Measurements from ENCODE around the gene SNX27. TPM values are rescaled to one million over a fixed set of nuclear protein-coding genes. Genes with fewer than 3 reads are reported as not detected.
A peak's percentile ranks its signal among the peaks of the same experiment; 100 is the strongest.
"Not testable (repeated sequence)": the region's sequence is repeated elsewhere in the genome, so short reads cannot be mapped to it uniquely, and the experiment has no call there.

SNX27 gene
- total RNA-seq, 2 experiments from 2014 or later, result 24.8 to 26.6 TPM

DNA sequence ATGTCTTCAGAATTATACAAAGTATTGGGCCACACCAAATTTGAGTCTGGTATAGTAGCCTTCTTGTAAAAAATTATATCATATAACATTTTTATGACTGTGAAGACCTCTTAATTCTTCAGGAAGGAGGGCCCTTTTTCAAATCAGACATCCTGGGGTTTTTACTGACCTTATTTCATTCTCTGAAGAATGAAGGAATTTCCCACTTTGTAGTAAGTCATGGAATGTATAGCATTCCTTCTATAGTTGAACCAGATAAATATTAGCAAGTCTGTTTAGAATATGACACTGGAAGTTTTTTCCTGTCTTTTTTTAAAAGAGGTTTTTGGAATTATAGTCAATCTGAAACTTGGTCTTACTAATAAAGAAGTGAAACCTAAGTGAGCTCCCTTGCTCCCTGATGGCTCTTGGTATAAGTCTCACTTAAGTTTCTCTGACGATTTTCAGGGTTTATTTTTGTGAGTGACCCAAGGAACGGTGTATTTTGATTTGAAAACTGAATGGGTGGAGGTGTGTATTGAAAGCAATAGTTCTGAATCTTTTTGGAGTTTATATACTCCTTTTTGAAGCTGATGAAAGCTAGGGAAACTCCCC lies 23.7 kb downstream of the SNX27 start:
- Mint-ChIP-seq H3K4me1 (peaks cover 3% of the 10 kb centered on the region), H3K27me3 (no peaks in the 10 kb centered on the region), H3K4me3 (no peak overlapping the region), H3K9me3 (no peaks in the 10 kb centered on the region), H3K36me3 (peaks cover 9% of the 10 kb centered on the region), H3K27ac (no peak overlapping the region)
- ATAC-seq (ENCODE audit: low read depth) (no peak), DNase-seq (no peak)
- POLR2A ChIA-PET, result no interaction called here

DNA sequence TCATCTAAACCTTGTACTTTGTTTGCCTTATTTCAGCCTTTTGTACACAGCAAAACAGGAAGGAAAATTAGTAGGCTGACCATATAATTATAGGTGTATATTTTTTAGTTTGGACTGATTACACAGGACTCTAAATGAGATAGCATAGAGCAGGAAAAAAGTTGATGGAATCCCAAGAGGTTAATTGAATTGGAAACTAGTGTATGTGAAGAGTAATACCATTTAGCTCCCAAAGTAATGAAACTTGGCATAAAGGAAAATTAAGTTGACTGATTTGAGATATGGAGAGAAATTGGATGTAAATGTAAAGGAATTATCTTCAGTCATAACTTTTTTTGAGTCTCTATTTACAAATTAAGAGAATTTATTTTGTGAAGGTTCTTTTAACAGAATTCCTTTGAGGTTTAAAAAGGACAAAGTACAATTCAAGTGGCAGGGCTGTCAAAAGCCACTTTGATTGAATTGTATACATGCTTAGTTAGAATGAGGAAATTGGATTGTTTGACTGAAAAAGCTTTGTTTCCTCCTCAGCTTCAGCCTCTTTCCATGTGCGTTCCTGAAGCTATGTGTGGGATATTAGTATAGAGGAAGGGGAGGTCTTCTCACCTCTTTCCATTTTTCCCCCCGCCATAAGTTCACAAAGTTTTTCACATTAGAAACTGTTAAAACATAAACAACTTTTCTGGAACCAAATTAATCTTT lies 26.4 kb downstream of the SNX27 start:
- Mint-ChIP-seq H3K27me3 (no peaks in the 10 kb centered on the region), H3K27ac (no peak overlapping the region), H3K9me3 (no peaks in the 10 kb centered on the region), H3K4me1 (peaks cover 3% of the 10 kb centered on the region), H3K36me3 (peaks cover 12% of the 10 kb centered on the region), H3K4me3 (no peak overlapping the region)
- DNase-seq (no peak), ATAC-seq (ENCODE audit: low read depth) (no peak)
- POLR2A ChIA-PET, result no interaction called here

DNA sequence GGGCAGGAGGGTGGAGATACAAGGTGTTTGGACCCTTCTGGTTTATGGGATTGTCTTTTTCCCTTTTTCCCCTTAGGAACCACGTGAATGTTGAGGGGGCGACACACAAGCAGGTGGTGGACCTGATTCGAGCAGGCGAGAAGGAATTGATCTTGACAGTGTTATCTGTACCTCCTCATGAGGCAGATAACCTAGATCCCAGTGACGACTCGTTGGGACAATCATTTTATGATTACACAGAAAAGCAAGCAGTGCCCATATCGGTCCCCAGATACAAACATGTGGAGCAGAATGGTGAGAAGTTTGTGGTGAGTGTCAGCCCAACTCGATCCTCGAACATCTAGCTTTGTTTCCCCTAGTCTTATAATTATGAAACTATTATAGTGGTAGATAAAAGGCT lies 27.0 kb downstream of the SNX27 start:
- Mint-ChIP-seq H3K36me3 (peaks cover 12% of the 10 kb centered on the region), H3K9me3 (no peaks in the 10 kb centered on the region), H3K4me3 (no peak overlapping the region), H3K4me1 (peaks cover 3% of the 10 kb centered on the region), H3K27me3 (no peaks in the 10 kb centered on the region), H3K27ac (no peak overlapping the region)
- DNase-seq, result no peak
- ATAC-seq (ENCODE audit: low read depth), result no peak
- POLR2A ChIA-PET, result no interaction called here

DNA sequence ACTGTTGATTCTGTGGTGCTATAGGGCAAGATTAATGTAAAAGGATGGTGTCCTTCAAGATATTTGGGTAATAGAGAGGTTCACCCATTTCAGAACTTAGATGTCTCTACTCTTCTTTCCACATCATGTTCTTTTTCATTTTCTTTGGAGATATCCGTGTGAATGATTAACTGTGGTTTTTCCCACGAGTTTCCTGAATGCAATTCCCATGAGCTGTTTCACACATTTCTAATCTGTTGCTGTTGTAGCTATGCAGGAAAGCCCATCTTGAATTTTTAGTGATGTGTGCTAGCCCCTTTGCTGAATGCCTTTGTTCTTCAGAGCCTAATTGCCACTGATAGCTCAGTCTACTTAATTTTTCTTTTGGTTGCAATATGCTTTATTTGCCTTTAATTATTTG lies 27.6 kb downstream of the SNX27 start:
- POLR2A ChIA-PET, result no interaction called here
- no peak for DNase-seq

DNA sequence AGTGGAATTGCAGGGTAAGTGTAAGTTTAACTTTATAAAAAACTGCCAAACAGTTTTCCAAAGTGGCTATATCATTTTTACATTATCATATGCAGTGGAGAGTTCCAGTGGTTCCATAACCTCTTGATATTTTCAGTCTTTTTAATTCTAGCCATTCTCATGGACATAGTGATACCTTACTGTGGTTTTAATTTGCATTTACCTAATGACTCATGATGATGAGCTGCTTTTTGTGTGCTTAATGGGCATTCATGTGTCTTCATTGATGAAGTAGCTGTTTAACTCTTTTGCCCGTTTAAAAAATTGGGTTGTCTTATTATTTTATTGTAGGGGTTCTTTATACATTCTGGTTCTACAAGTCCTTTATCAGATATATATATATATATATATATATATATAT lies 29.4 kb downstream of the SNX27 start:
- Mint-ChIP-seq H3K27ac (no peak overlapping the region), H3K4me3 (no peak overlapping the region), H3K36me3 (peaks cover 19% of the 10 kb centered on the region), H3K4me1 (peaks cover 7% of the 10 kb centered on the region), H3K27me3 (no peaks in the 10 kb centered on the region), H3K9me3 (peaks cover 3% of the 10 kb centered on the region)
- POLR2A ChIA-PET, result no interaction called here
- ATAC-seq (ENCODE audit: low read depth) (no peak), DNase-seq (no peak)

More for the DNA sequence above, 27.6 kb downstream of the SNX27 start:
- H3K4me1 Mint-ChIP-seq, result peaks cover 3% of the 10 kb centered on the region
- no peak overlapping the region for H3K27ac Mint-ChIP-seq
- H3K36me3 Mint-ChIP-seq, result peaks cover 12% of the 10 kb centered on the region
- no peaks in the 10 kb centered on the region for H3K27me3 Mint-ChIP-seq
- H3K9me3 Mint-ChIP-seq, result no peaks in the 10 kb centered on the region
- H3K4me3 Mint-ChIP-seq, result no peak overlapping the region
- no peak for ATAC-seq (ENCODE audit: low read depth)

DNA sequence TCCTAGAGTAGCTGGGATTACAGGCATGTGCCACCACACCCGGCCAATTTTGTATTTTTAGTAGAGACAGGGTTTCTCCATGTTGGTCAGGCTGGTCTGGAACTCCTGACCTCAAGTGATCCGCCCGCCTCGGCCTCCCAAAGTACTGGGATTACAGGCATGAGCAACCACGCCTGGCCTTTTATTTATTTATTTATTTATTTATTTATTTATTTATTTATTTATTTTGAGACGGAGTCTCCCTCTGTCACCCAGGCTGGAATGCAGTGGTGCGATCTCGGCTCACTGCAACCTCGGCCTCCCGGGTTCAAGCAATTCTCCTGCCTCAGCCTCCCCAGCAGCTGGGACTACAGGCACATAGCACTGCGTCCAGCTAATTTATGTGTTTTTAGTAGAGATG lies 31.2 kb downstream of the SNX27 start:
- H3K36me3 Mint-ChIP-seq, result peaks cover 22% of the 10 kb centered on the region
- H3K4me3 Mint-ChIP-seq; H3K27me3 Mint-ChIP-seq; H3K27ac Mint-ChIP-seq; H3K4me1 Mint-ChIP-seq; POLR2A ChIA-PET; DNase-seq; ATAC-seq (ENCODE audit: low read depth); H3K9me3 Mint-ChIP-seq: not testable (repeated sequence)

DNA sequence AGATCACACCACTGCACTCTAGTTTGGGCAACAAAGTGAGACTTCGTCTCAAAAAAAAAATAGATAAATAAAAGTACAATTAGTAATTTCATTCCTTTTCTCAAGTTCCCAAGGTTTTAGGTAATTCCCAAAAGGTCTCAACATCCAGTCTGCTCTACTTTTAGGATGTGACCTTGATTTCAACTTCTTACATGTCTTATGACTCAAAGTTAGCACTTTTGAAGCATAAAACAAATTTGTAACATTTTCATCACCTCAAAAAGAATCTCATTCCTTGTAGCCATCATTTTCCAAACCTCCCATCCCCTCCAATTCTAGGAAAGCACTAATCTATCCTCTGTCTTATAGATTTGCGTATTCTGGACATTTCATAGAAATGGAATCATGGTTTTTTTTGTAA lies 32.2 kb downstream of the SNX27 start:
- H3K27me3 Mint-ChIP-seq, result no peaks in the 10 kb centered on the region
- H3K36me3 Mint-ChIP-seq, result peaks cover 26% of the 10 kb centered on the region
- peaks cover 7% of the 10 kb centered on the region for H3K4me1 Mint-ChIP-seq
- H3K27ac Mint-ChIP-seq, result no peak overlapping the region
- POLR2A ChIA-PET, result no interaction called here
- no peak overlapping the region for H3K4me3 Mint-ChIP-seq
- H3K9me3 Mint-ChIP-seq, result peaks cover 3% of the 10 kb centered on the region
- ATAC-seq (ENCODE audit: low read depth) (no peak), DNase-seq (no peak)

DNA sequence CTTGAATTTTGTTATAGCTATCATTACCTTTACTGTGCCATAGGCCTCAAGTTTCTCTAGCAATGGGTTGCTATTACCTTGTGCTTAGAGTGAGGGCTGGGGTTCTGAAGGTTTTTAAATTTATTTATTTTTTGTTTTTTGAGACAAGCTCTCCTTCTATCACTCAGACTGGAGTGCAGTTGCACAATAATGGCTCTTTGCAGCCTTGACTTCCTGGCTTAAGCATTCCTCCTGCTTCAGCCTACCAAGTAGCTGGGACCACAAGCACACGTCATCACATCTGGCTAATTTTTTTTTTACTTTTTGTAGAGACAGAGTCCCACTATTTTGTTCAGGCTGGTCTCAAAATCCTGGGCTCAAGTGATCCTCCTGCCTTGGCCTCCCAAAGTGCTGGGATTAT lies 41.5 kb downstream of the SNX27 start:
- Mint-ChIP-seq H3K27ac (no peak overlapping the region), H3K27me3 (no peaks in the 10 kb centered on the region), H3K4me3 (no peak overlapping the region), H3K4me1 (peaks cover 15% of the 10 kb centered on the region), H3K36me3 (peaks cover 17% of the 10 kb centered on the region), H3K9me3 (no peaks in the 10 kb centered on the region)
- DNase-seq (no peak), ATAC-seq (ENCODE audit: low read depth) (no peak)
- POLR2A ChIA-PET, result no interaction called here

DNA sequence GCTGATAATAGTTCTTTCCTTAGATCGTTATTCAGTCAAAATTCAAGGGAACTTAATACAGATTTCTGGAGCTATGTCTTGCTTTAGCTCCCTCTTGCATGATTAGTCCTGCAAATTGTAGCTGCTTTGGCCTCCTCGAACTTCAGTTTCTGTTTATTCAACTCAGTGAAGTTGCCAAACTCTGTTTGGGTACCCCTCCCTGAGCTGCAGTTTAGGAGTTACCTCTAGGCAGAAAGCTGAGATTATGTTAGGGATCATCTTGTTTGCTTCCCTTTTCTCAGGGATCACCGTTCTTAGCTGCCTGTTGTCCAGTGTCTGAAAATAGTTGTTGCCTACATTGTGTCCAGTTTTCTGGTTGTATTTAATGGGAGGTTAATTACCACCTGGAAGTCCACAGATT lies 43.5 kb downstream of the SNX27 start:
- Mint-ChIP-seq H3K36me3 (peaks cover 13% of the 10 kb centered on the region), H3K4me3 (no peak overlapping the region), H3K4me1 (peaks cover 15% of the 10 kb centered on the region), H3K27ac (no peak overlapping the region), H3K9me3 (no peaks in the 10 kb centered on the region), H3K27me3 (no peaks in the 10 kb centered on the region)
- no peak for ATAC-seq (ENCODE audit: low read depth)
- DNase-seq, result no peak
- POLR2A ChIA-PET, result no interaction called here

DNA sequence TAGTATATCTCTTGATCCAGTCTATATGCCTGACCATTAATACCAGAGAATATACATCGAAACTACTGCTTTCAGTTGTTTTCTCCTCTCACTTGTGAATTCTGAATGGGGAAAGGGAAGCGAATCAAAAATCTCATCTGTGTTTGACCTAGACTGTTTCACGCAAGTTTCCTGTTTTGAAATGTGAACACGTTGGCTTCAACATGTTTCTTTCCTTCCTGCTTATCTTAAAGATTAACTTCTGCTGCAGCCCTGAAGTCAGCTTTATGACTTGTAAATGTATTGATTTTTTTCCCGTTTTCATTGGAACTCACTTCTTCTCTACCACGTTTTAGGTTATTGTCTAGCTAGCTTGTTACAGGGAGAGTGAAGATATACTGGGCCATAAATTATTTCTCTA lies 49.9 kb downstream of the SNX27 start:
- Mint-ChIP-seq H3K27ac (peak overlapping the region; percentile 6), H3K9me3 (no peaks in the 10 kb centered on the region), H3K27me3 (no peaks in the 10 kb centered on the region), H3K4me3 (peak overlapping the region; percentile 9), H3K4me1 (peaks cover 5% of the 10 kb centered on the region), H3K36me3 (peaks cover 20% of the 10 kb centered on the region)
- no peak for ATAC-seq (ENCODE audit: low read depth)
- DNase-seq, result no peak
- POLR2A ChIA-PET, result no interaction called here

DNA sequence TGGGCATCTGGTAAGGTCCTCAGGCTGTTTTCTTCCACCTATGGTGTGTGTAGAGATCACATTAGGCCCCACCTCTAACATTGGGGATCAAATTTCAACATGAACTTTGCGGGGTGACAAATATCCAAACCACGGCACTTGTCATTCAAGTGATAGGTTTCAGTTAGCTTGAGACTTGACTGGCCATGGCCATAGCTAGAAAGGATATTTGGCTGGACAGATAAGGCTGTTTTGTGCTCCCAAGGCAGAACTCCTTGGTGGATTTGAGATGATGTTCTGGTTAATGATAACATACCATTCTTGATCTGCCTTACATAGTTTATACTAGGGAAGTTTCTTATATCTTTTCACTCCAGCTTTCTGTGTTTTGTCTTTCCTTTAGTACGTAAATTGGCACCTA lies 56.2 kb downstream of the SNX27 start:
- ATAC-seq (ENCODE audit: low read depth) (no peak), DNase-seq (no peak)
- no peak overlapping the region for H3K27ac Mint-ChIP-seq
- H3K36me3 Mint-ChIP-seq, result peaks cover 37% of the 10 kb centered on the region
- no peaks in the 10 kb centered on the region for H3K4me1 Mint-ChIP-seq
- no peaks in the 10 kb centered on the region for H3K27me3 Mint-ChIP-seq
- no peak overlapping the region for H3K4me3 Mint-ChIP-seq
- POLR2A ChIA-PET, result no interaction called here
- no peaks in the 10 kb centered on the region for H3K9me3 Mint-ChIP-seq

DNA sequence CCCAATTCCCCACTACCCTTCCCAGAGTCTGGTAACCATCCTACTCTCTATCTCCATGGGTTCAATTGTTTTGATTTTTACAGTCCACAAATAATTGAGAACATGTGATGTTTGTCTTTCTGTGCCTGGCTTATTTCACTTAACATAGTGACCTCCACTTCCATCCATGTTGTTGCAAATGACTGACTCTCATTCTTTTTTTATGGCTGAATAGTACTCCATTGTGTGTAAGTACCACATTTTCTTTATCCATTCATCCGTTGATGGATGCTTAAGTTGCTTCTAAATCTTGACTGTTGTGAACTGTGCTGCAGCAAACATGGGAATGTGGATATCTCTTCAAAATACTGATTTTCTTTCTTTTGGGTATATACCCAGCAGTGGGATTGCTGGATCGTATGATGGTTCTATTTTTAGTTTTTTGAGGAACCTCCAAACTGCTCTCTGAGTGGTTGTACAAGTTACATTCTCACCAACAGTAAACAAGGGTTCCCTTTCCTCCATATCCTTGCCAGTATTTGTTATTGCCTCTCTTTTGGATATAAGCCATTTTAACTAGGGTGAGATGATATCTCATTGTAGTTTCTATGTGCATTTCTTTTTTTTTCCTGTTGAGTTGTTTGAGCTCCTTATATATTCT lies 58.3 kb downstream of the SNX27 start:
- H3K9me3 Mint-ChIP-seq; H3K4me3 Mint-ChIP-seq; POLR2A ChIA-PET; ATAC-seq (ENCODE audit: low read depth); H3K27ac Mint-ChIP-seq; H3K4me1 Mint-ChIP-seq; H3K27me3 Mint-ChIP-seq; DNase-seq: not testable (repeated sequence)
- peaks cover 40% of the 10 kb centered on the region for H3K36me3 Mint-ChIP-seq

DNA sequence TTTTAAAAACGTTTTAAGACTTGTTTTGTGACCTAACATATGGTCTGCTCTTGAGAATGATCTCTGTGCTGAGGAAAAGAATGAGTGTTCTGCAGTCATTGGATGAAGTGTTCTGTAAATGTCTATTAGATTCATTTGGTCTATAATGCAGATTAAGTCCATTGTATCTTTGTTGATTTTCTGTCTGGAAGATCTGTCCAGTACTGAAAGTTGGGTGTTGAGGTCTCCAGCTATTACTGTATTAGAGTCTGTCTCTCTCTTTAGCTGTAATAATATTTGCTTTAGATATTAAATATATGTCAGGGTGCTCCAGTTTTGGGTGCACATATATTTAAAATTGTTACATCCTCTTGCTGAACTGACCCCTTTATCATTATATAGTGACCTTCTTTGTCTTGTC lies 61.6 kb downstream of the SNX27 start:
- DNase-seq (no peak), ATAC-seq (ENCODE audit: low read depth) (no peak)
- POLR2A ChIA-PET, result no interaction called here
- Mint-ChIP-seq H3K4me1 (no peaks in the 10 kb centered on the region), H3K27ac (no peak overlapping the region), H3K36me3 (peaks cover 35% of the 10 kb centered on the region), H3K4me3 (no peak overlapping the region), H3K27me3 (no peaks in the 10 kb centered on the region), H3K9me3 (no peaks in the 10 kb centered on the region)

DNA sequence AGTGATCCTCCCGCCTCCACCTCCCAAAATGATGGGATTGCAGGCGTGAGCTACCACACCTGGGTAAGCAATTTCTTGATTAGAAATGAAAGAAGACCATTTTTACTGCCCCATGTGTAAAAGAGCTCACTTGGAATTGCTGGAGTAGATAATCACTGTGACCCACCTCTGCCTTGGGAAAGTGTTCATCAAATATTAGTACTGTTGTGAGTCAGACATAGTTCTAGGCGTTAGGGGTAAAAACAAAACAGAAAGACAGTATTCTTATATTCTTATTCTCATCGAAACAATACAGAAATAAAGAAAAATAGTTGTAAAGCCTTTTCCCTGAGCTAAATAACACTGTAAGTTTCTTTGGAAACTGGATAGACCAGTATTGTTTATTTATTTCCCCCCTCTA lies 68.5 kb downstream of the SNX27 start:
- DNase-seq (no peak), ATAC-seq (ENCODE audit: low read depth) (no peak)
- Mint-ChIP-seq H3K36me3 (peaks cover 2% of the 10 kb centered on the region), H3K4me1 (peaks cover 1% of the 10 kb centered on the region), H3K27me3 (no peaks in the 10 kb centered on the region), H3K9me3 (no peaks in the 10 kb centered on the region), H3K27ac (no peak overlapping the region), H3K4me3 (no peak overlapping the region)
- POLR2A ChIA-PET, result interaction anchor here (0.7 kb wide), 1 partner anchor 26 kb away, joined by 3 read pairs; no protein-coding TSS in a partner anchor
